OCI-LY1 (cell line): ENCODE measurements around the gene C8A.

ENCODE experiments used
- H2AFZ ChIP-seq: fragments of 200-600 bp; sonication (generic), shearing (Covaris generic); 2 replicates; pipeline ENCODE4 v1.6.0; 2014; ENCODE audit warnings: antibody characterized with exemption, mild to moderate bottlenecking, low read length
- H3F3A ChIP-seq: fragments of 200-600 bp; sonication (generic), shearing (Covaris generic); 2 replicates; pipeline ENCODE4 v1.6.0; 2014; ENCODE audit warnings: mild to moderate bottlenecking, antibody characterized with exemption, low read length, moderate library complexity; ENCODE audit not compliant: insufficient read depth
- H3K27ac ChIP-seq: fragments of 200-600 bp; sonication (generic); 2 replicates; pipeline ENCODE4 v1.5.1; 2014; ENCODE audit warnings: low read length, mixed run types, mild to moderate bottlenecking, low read depth; ENCODE audit not compliant: poor library complexity, severe bottlenecking
- H3K27me3 ChIP-seq: fragments of 200-600 bp; sonication (generic); 2 replicates; pipeline ENCODE4 v1.6.0; 2014; ENCODE audit warnings: antibody characterized with exemption, mild to moderate bottlenecking, low read length, moderate library complexity; ENCODE audit not compliant: insufficient read depth
- H3K36me3 ChIP-seq: fragments of 200-600 bp; sonication (generic); 2 replicates; pipeline ENCODE4 v1.6.1; 2014; ENCODE audit warnings: mild to moderate bottlenecking, antibody characterized with exemption, low read length, moderate library complexity, mixed read lengths; ENCODE audit not compliant: insufficient read depth
- H3K4me1 ChIP-seq: fragments of 200-600 bp; sonication (generic); 2 replicates; pipeline ENCODE4 v1.5.1; 2014; ENCODE audit warnings: mild to moderate bottlenecking, low read length, moderate library complexity; ENCODE audit not compliant: insufficient read depth, severe bottlenecking
- H3K4me2 ChIP-seq: fragments of 200-600 bp; sonication (generic), shearing (Covaris generic); 2 replicates; pipeline ENCODE4 v1.6.1; 2014; ENCODE audit warnings: low read length
- H3K4me3 ChIP-seq: fragments of 200-600 bp; sonication (generic); 2 replicates; pipeline ENCODE4 v1.5.1; 2014; ENCODE audit warnings: low read length, low read depth, mild to moderate bottlenecking, mixed read lengths; ENCODE audit not compliant: poor library complexity, severe bottlenecking
- H3K79me2 ChIP-seq: fragments of 200-600 bp; shearing (Covaris generic); 2 replicates; pipeline ENCODE4 v1.6.1; 2016; ENCODE audit warnings: mixed run types, low read length, mixed read lengths; ENCODE audit not compliant: insufficient read depth
- H3K9ac ChIP-seq: fragments of 200-600 bp; sonication (generic), shearing (Covaris generic); 2 replicates; pipeline ENCODE4 v1.6.1; 2014; ENCODE audit warnings: mild to moderate bottlenecking, low read length, mixed read lengths
- H3K9me2 ChIP-seq: fragments of 200-600 bp; sonication (generic), shearing (Covaris generic); 2 replicates; pipeline ENCODE4 v1.6.1; 2014; ENCODE audit warnings: low read depth, mild to moderate bottlenecking, low read length, mixed read lengths
- H3K9me3 ChIP-seq: fragments of 200-600 bp; shearing (Covaris generic); 2 replicates; pipeline ENCODE4 v1.6.1; 2014; ENCODE audit warnings: low read length, mixed read lengths
- H4K20me1 ChIP-seq: fragments of 200-600 bp; sonication (generic), shearing (Covaris generic); 2 replicates; pipeline ENCODE4 v1.6.0; 2016; ENCODE audit warnings: mild to moderate bottlenecking, low read length; ENCODE audit not compliant: insufficient read depth
- EZH2 ChIP-seq: fragments of 200-600 bp; sonication (generic), shearing (Covaris generic); IDR thresholded peaks from 2 replicates; pipeline ENCODE4 v1.8.0; 2017; ENCODE audit warnings: borderline replicate concordance, mixed run types, mild to moderate bottlenecking, antibody characterized with exemption, low read length, moderate library complexity, mixed read lengths
- TF ChIP-seq, protein P1 (sequence below): fragments of 200-600 bp; sonication (generic), shearing (Covaris generic); IDR thresholded peaks from 2 replicates; pipeline ENCODE4 v1.5.1; 2017; ENCODE audit warnings: mild to moderate bottlenecking, antibody characterized with exemption, low read length, moderate library complexity, mixed read lengths

C8A gene

DNA sequence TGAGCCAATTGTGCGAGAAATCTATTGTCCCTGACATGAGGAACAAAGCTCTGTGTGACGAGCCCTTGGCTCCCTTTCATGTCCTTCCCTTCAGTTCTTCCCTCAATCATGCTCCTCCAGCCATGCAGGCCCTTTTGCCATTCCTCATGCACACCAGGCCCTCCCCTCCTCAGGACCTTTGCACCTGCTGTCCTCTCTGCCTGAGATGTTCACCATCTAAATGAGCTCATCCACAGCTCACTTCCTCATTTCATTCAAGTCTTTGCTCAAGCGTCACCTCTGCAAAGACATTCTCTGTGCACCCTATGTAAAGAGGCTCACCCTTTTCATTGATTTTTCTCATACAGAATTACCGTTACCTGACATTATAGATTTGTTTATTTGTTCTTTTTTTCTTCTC is 67.5 kb downstream of the C8A start:
- H3K4me1 ChIP-seq: no peaks in the 10 kb centered on the region
- H2AFZ ChIP-seq: no peak overlapping the region
- no peaks in the 10 kb centered on the region for H3K36me3 ChIP-seq
- no peaks in the 10 kb centered on the region for H3K27me3 ChIP-seq
- H3K79me2 ChIP-seq: no peaks in the 10 kb centered on the region
- H4K20me1 ChIP-seq: no peaks in the 10 kb centered on the region
- H3K27ac ChIP-seq: no peak overlapping the region
- no peak overlapping the region for H3K4me3 ChIP-seq
- no peaks in the 10 kb centered on the region for H3K9me3 ChIP-seq
- H3K9me2 ChIP-seq: no peaks in the 10 kb centered on the region
- TF ChIP-seq, protein P1, sequence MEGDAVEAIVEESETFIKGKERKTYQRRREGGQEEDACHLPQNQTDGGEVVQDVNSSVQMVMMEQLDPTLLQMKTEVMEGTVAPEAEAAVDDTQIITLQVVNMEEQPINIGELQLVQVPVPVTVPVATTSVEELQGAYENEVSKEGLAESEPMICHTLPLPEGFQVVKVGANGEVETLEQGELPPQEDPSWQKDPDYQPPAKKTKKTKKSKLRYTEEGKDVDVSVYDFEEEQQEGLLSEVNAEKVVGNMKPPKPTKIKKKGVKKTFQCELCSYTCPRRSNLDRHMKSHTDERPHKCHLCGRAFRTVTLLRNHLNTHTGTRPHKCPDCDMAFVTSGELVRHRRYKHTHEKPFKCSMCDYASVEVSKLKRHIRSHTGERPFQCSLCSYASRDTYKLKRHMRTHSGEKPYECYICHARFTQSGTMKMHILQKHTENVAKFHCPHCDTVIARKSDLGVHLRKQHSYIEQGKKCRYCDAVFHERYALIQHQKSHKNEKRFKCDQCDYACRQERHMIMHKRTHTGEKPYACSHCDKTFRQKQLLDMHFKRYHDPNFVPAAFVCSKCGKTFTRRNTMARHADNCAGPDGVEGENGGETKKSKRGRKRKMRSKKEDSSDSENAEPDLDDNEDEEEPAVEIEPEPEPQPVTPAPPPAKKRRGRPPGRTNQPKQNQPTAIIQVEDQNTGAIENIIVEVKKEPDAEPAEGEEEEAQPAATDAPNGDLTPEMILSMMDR: no peak
- TF ChIP-seq EZH2: no peak
- H3K9ac ChIP-seq: no peak overlapping the region
- H3K4me2 ChIP-seq: no peak overlapping the region
- no peaks in the 10 kb centered on the region for H3F3A ChIP-seq

DNA sequence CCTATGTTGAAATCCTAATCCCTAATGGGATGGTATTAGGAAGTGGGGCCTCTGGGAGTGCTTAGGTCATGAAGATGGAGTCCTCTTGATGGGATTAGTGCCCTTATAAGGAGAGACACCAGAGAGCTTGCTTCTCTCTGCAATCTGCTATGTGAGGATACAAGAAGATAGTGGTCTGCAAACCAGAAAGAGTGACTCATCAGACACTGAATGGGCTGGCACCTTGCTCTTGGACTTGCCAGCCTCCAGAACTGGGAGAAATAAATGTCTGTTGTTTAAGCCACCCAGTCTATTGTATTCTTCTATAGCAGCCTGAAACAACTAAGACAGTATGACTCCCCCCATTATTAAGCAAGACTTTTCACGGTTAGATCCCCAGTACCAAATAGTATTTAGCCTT is 67.9 kb downstream of the C8A start:
- no peaks in the 10 kb centered on the region for H3K79me2 ChIP-seq
- H3K9me2 ChIP-seq: no peaks in the 10 kb centered on the region
- H3K4me2 ChIP-seq: no peak overlapping the region
- no peaks in the 10 kb centered on the region for H3F3A ChIP-seq
- no peak overlapping the region for H3K27ac ChIP-seq
- H3K4me1 ChIP-seq: no peaks in the 10 kb centered on the region
- no peak overlapping the region for H3K4me3 ChIP-seq
- H3K27me3 ChIP-seq: no peaks in the 10 kb centered on the region
- H2AFZ ChIP-seq: no peak overlapping the region
- H3K9me3 ChIP-seq: no peaks in the 10 kb centered on the region
- no peak for TF ChIP-seq EZH2
- TF ChIP-seq, protein P1: no peak
- no peaks in the 10 kb centered on the region for H3K36me3 ChIP-seq
- no peaks in the 10 kb centered on the region for H4K20me1 ChIP-seq
- H3K9ac ChIP-seq: no peak overlapping the region

DNA sequence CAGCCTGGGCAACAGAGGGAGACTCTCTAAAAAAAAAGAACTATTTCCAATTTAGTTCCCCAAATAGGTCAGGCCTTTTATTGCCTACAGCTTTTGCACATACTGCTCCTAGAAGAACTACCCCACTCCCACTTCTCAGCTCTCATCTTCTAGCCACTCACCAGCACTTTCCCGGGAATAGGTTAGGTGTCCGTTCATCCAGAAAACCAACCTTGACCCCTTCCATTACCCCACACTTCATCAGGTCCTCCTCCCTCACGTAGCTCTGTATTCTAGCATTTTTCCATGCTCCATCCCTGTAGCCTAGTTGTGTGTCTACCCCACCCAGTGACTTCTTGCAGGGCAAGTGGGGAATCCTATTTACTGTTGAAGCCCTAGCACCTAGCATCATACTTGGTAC is 68.6 kb downstream of the C8A start:
- Histone ChIP-seq H2AFZ (no peak overlapping the region), H3K27ac (no peak overlapping the region), H3K36me3 (no peaks in the 10 kb centered on the region), H4K20me1 (no peaks in the 10 kb centered on the region), H3K9ac (no peak overlapping the region), H3K79me2 (no peaks in the 10 kb centered on the region), H3K4me3 (no peak overlapping the region), H3K4me2 (no peak overlapping the region), H3K4me1 (no peaks in the 10 kb centered on the region), H3K9me3 (no peaks in the 10 kb centered on the region), H3K27me3 (no peaks in the 10 kb centered on the region), H3K9me2 (no peaks in the 10 kb centered on the region), H3F3A (no peaks in the 10 kb centered on the region)
- TF ChIP-seq, protein P1: no peak
- TF ChIP-seq EZH2: no peak
